IMR-90 (cell line): ENCODE data around the gene TRIAP1. TPM values are rescaled to one million over a fixed set of nuclear protein-coding genes. Genes with fewer than 3 reads are reported as not detected.

Experiments
- ATAC-seq: fragments of 200-7000 bp; cut with Tn5 transposase; 2 replicates; pipeline ENCODE4 v1.9.1; 2020; ENCODE audit warnings: low read depth, mild to moderate bottlenecking, moderate library complexity
- Bru-seq: library from RNA; stranded (reverse); fragments of 400-500 nt; gene quantifications from one replicate; lab custom pipeline; 2021; lab: Mats Ljungman, UMichigan
- BruChase-seq, 2 experiments: library from RNA; stranded (reverse); fragments of 400-500 nt; gene quantifications; one replicate each; lab custom pipeline; 2021; lab: Mats Ljungman, UMichigan
- BruUV-seq: library from RNA; stranded (reverse); fragments of 400-500 nt; replicated peaks from 2 replicates; lab custom pipeline; 2021; lab: Mats Ljungman, UMichigan
- CTCF ChIA-PET: fragments of 300-600 bp; formaldehyde crosslinking; extraction: SDS; loops from one replicate; lab custom pipeline; 2021; ENCODE audit warnings: antibody characterized with exemption; lab: Yijun Ruan, JAX
- POLR2A ChIA-PET: fragments of 300-600 bp; sonication (Branson Sonifier 250); formaldehyde crosslinking; loops from one replicate; lab custom pipeline; 2022; ENCODE audit warnings: antibody characterized with exemption; ENCODE audit not compliant: unreplicated experiment; lab: Charles Lee
- DNase-seq: peaks from one replicate; pipeline ENCODE4 v3.0.0; 2013
- H2AFZ ChIP-seq: replicated peaks from 2 replicates; pipeline ENCODE3; 2013; ENCODE audit warnings: low read length, mild to moderate bottlenecking; ENCODE audit not compliant: poor library complexity
- H2AK5ac ChIP-seq: 2 replicates; pipeline ENCODE4 v1.6.1; 2013; ENCODE audit warnings: low read depth, low read length, inconsistent platforms
- H2AK9ac ChIP-seq: replicated peaks from 2 replicates; pipeline ENCODE3; 2013; ENCODE audit warnings: mild to moderate bottlenecking, low read depth, low read length, moderate library complexity; ENCODE audit not compliant: poor library complexity
- H2BK120ac ChIP-seq: 2 replicates; pipeline ENCODE4 v1.6.1; 2013; ENCODE audit warnings: low read depth, low read length, inconsistent platforms
- H2BK15ac ChIP-seq: 3 replicates; pipeline ENCODE4 v1.6.1; 2013; ENCODE audit warnings: low read depth, low read length, inconsistent platforms
- H2BK20ac ChIP-seq: 2 replicates; pipeline ENCODE4 v1.6.1; 2013; ENCODE audit warnings: low read depth, mild to moderate bottlenecking, inconsistent platforms, low read length, moderate library complexity
- H2BK5ac ChIP-seq: 2 replicates; pipeline ENCODE4 v1.6.1; 2013; ENCODE audit warnings: mild to moderate bottlenecking, low read depth, low read length, inconsistent platforms; ENCODE audit not compliant: poor library complexity, severe bottlenecking
- H3K14ac ChIP-seq: replicated peaks from 2 replicates; pipeline ENCODE4 v1.6.1; 2013; ENCODE audit warnings: low read depth, low read length, inconsistent platforms
- H3K18ac ChIP-seq: 2 replicates; pipeline ENCODE4 v1.6.1; 2013; ENCODE audit warnings: low read depth, low read length, control low read depth
- H3K23ac ChIP-seq: 2 replicates; pipeline ENCODE4 v1.6.1; 2013; ENCODE audit warnings: low read depth, low read length, inconsistent platforms
- H3K27ac ChIP-seq: 2 replicates; pipeline ENCODE4 v1.5.1; 2013; ENCODE audit warnings: mild to moderate bottlenecking, control low read depth, low read length; ENCODE audit not compliant: insufficient read depth
- H3K27me3 ChIP-seq: 2 replicates; pipeline ENCODE4 v1.6.1; 2013; ENCODE audit warnings: low read length; ENCODE audit not compliant: control insufficient read depth, insufficient read depth
- H3K36me3 ChIP-seq: 2 replicates; pipeline ENCODE4 v1.6.1; 2013; ENCODE audit warnings: low read length, mixed read lengths; ENCODE audit not compliant: control insufficient read depth, insufficient read depth
- H3K4ac ChIP-seq: 2 replicates; pipeline ENCODE4 v1.6.1; 2013; ENCODE audit warnings: low read depth, low read length, inconsistent platforms
- H3K4me1 ChIP-seq: 2 replicates; pipeline ENCODE4 v1.6.1; 2013; ENCODE audit warnings: low read length, mixed read lengths; ENCODE audit not compliant: control insufficient read depth, insufficient read depth
- H3K4me2 ChIP-seq: 2 replicates; pipeline ENCODE4 v1.6.1; 2013; ENCODE audit warnings: low read depth, mild to moderate bottlenecking, control low read depth, low read length, moderate library complexity
- H3K4me3 ChIP-seq: 2 replicates; pipeline ENCODE4 v1.5.1; 2013; ENCODE audit warnings: low read depth, mild to moderate bottlenecking, control low read depth, low read length, moderate library complexity; ENCODE audit not compliant: insufficient read depth
- H3K56ac ChIP-seq: 2 replicates; pipeline ENCODE4 v1.6.1; 2013; ENCODE audit warnings: low read length, inconsistent platforms; ENCODE audit not compliant: insufficient read depth; ENCODE audit errors: extremely low read depth
- H3K79me1 ChIP-seq, 2 experiments: 2 replicates each; pipeline ENCODE4 v1.6.1; 2013; ENCODE audit warnings: low read length in 2 of 2, inconsistent platforms in 1 of 2, low read depth in 1 of 2
- H3K9ac ChIP-seq: 2 replicates; pipeline ENCODE4 v1.6.1; 2013; ENCODE audit warnings: low read depth, low read length, control low read depth
- H3K9me1 ChIP-seq: 2 replicates; pipeline ENCODE4 v1.6.1; 2013; ENCODE audit warnings: low read length, inconsistent platforms; ENCODE audit not compliant: insufficient read depth
- H3K9me3 ChIP-seq: 2 replicates; pipeline ENCODE4 v1.6.1; 2013; ENCODE audit warnings: low read length; ENCODE audit not compliant: control insufficient read depth, insufficient read depth
- H4K20me1 ChIP-seq: 2 replicates; pipeline ENCODE4 v1.6.1; 2013; ENCODE audit warnings: low read length, inconsistent platforms; ENCODE audit not compliant: insufficient read depth
- H4K5ac ChIP-seq: 2 replicates; pipeline ENCODE4 v1.6.1; 2013; ENCODE audit warnings: mild to moderate bottlenecking, low read depth, low read length, control low read depth
- H4K8ac ChIP-seq, 2 experiments: 2 replicates each; pipeline ENCODE4 v1.6.1; 2013; ENCODE audit warnings: low read depth in 2 of 2, low read length in 2 of 2, control low read depth in 1 of 2, inconsistent platforms in 1 of 2
- H4K91ac ChIP-seq: 2 replicates; pipeline ENCODE4 v1.6.1; 2013; ENCODE audit warnings: low read depth, low read length, inconsistent platforms; ENCODE audit not compliant: insufficient read depth
- CEBPB ChIP-seq: IDR thresholded peaks from 2 replicates; pipeline ENCODE4 v1.6.1; 2012; ENCODE audit warnings: low read depth, low read length, improper control_type of control experiment
- CHD1 ChIP-seq: IDR thresholded peaks from 2 replicates; pipeline ENCODE4 v1.6.1; 2012; ENCODE audit warnings: low read depth, low read length, improper control_type of control experiment
- CTCF ChIP-seq: conservative IDR thresholded peaks from 2 replicates; pipeline ENCODE4 v1.5.1; 2012; ENCODE audit warnings: mild to moderate bottlenecking, low read depth, low read length, improper control_type of control experiment
- ELK1 ChIP-seq: fragments of 150-350 bp; IDR thresholded peaks from 2 replicates; pipeline ENCODE4 v1.6.1; 2016; ENCODE audit warnings: low read depth, mild to moderate bottlenecking, low read length, moderate library complexity, borderline replicate concordance
- FOS ChIP-seq: fragments of 150-350 bp; IDR thresholded peaks from 2 replicates; pipeline ENCODE4 v1.6.1; 2016; ENCODE audit warnings: low read depth, low read length
- MAZ ChIP-seq: IDR thresholded peaks from 2 replicates; pipeline ENCODE4 v1.6.1; 2012; ENCODE audit warnings: low read depth, mild to moderate bottlenecking, low read length, improper control_type of control experiment, moderate library complexity, borderline replicate concordance
- RAD21 ChIP-seq: IDR thresholded peaks from 2 replicates; pipeline ENCODE4 v1.6.1; 2012; ENCODE audit warnings: low read length, improper control_type of control experiment
- SMC3 ChIP-seq: fragments of 150-350 bp; IDR thresholded peaks from 2 replicates; pipeline ENCODE4 v1.6.1; 2016; ENCODE audit warnings: low read depth, mild to moderate bottlenecking, antibody characterized with exemption, low read length, moderate library complexity
- WGBS, 2 experiments: methylation state at CpG; one replicate each; pipeline versions ENCODE4 v1.1.5 to v1.1.7; 2013; ENCODE audit warnings: missing lambda C conversion rate in 2 of 2; ENCODE audit not compliant: insufficient read length in 1 of 2; ENCODE audit errors: extremely low coverage in 2 of 2; 5-methylcytosine and 5-hydroxymethylcytosine counted together
- dilution Hi-C: fragments of 300-500 bp; cut with HindIII; formaldehyde crosslinking; loops from one replicate; pipeline ENCODE4 v1.14.3; 2018; ENCODE audit warnings: low sequenced_read_pairs; ENCODE audit not compliant: unreplicated experiment
- in situ Hi-C: fragments of 300-500 bp; cut with MboI; formaldehyde crosslinking; loops from 3 replicates; pipeline ENCODE4 v1.14.3; 2019; ENCODE audit warnings: low sequenced_read_pairs, inconsistent platforms, mixed read lengths
- intact Hi-C: fragments of 100-400 bp; cut with micrococcal nuclease; formaldehyde crosslinking; loops from 2 replicates; pipeline ENCODE4 v1.10.0; 2022
- long read RNA-seq: library from polyadenylated mRNA; unstranded; transcript quantifications from one replicate; pipeline ENCODE4 v2.0.0, GENCODE V29; 2021; ENCODE audit not compliant: unreplicated experiment
- polyA plus RNA-seq, 3 experiments: library from polyadenylated mRNA; depleted of rRNA; stranded (reverse); fragments of >200 nt; gene quantifications; 2 replicates each; pipeline ENCODE4 v1.2.3, GENCODE V29; 2012; ENCODE audit warnings: low replicate concordance in 1 of 3
- total RNA-seq: library from RNA; depleted of rRNA; stranded (reverse); fragments of >200 nt; gene quantifications from 2 replicates; pipeline ENCODE4 v1.2.3, GENCODE V29; 2012; rRNA removed
- TF ChIP-seq, protein P1 (sequence below): fragments of 150-350 bp; IDR thresholded peaks from 2 replicates; pipeline ENCODE4 v1.6.1; 2017; ENCODE audit warnings: mild to moderate bottlenecking, antibody characterized with exemption, low read length, low read depth

TRIAP1 gene
- 19.2 and 45.5 TPM in 2 replicates for total RNA-seq
- polyA plus RNA-seq (2012; rRNA removed) = 23.2 and 32.3 TPM in 2 replicates
- 5.8 and 6.9 TPM in 2 replicates for polyA plus RNA-seq (2012; cell fraction: cytosol; rRNA removed)
- polyA plus RNA-seq (2012; cell fraction: nucleus; rRNA removed; ENCODE audit: low replicate concordance) = 1.6 and 10.6 TPM in 2 replicates
- percentile 67 among the genes with signal in this experiment for Bru-seq, nascent RNA
- BruChase-seq, experiment 1, labeled RNA remaining after a 6-hour chase = percentile 67 among the genes with signal in this experiment
- BruChase-seq, experiment 2, labeled RNA remaining after a 2-hour chase = percentile 81 among the genes with signal in this experiment
- long read RNA-seq, transcript TRIAP1-202 (2 exons, 1,182 nt) = major isoform, 21 of 28 reads
- long read RNA-seq, partial matches to known transcripts = 0 of 28 reads
- long read RNA-seq, other reads (novel, unspliced or antisense) = 7 of 28 reads

DNA sequence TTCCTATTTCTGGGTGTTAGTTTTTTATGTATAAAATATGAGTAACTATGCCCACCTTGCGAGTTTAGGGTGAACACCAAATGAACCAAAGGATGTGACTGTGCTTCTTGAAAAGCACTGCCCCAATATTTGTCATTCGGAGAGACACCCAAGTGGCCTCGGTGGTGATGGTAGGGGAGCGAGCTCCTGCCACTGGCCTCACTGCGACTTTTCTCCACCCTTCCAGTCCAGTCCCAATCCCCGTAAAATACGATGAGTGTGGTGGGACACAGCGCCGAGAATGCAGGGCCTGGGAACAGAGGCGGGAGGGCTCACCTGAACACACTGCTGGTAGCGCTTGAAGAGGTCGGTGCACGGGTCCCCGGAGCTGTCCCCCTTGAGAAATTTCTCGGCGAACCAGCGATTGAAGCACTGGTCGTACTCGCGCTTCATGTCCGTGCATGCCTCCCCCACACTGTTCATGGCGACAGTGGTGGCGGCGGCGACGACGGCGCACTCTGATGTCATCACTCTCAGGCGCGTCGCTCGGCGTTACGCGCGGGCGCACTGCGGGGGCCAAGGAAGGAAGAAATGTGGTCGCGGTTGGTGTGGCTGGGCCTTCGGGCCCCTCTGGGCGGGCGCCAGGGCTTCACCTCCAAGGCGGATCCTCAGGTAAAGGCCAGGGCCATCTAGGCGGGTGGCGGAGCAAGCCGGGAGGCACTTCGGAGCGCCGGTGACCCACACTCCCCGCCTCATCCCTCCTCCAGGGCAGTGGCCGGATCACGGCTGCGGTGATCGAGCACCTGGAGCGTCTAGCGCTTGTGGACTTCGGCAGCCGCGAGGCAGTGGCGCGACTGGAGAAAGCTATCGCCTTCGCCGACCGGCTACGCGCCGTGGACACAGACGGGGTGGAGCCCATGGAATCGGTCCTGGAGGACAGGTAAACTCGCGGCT is at the start of gene TRIAP1, which contains the start of gene GATC:
TRIAP1 (minus strand) TSS at position 474 of the 933 bp plus-strand sequence; CDS start at position 462, 12 bp downstream.
GATC (plus strand) TSS at position 534 of the 933 bp plus-strand sequence; CDS start at position 571, 37 bp downstream.
- peak within 1 kb of the TSS; percentile 96 for H3K23ac ChIP-seq
- 1% methylated on average over 38 of the region's 73 CpGs; no CpG with 5 or more reads in 1 of the 2 experiments for WGBS, 2 experiments
- H4K5ac ChIP-seq = peak within 1 kb of the TSS; percentile 98
- peak within 1 kb of the TSS; percentile 81 for H4K91ac ChIP-seq
- H2BK20ac ChIP-seq = no peak within 1 kb of the TSS
- H3K4ac ChIP-seq = peak within 1 kb of the TSS; percentile 93
- H3K27ac ChIP-seq = peak within 1 kb of the TSS; percentile 89
- intact Hi-C loops (no loop called here), in situ Hi-C loops (loop anchor here (25.0 kb wide), 1 partner anchor 109 kb away; the partner anchor contains the start of gene PLA2G1B), dilution Hi-C loops (no loop called here)
- H2AK9ac ChIP-seq = peak within 1 kb of the TSS; percentile 98
- H4K8ac ChIP-seq = peak within 1 kb of the TSS; percentile 88 to 98
- H3K56ac ChIP-seq = peak within 1 kb of the TSS; percentile 90
- peak within 1 kb of the TSS; percentile 99 for H2AK5ac ChIP-seq
- ChIA-PET CTCF (no interaction called here), POLR2A (interaction anchor here (0.5 to 0.6 kb wide), 2 partner anchors 86 to 242 kb away, joined by 3 to 4 read pairs; no protein-coding TSS in a partner anchor)
- BruUV-seq = no TSS peak
- peak; percentile 66 for DNase-seq
- H3K36me3 ChIP-seq = peaks cover 10% of the 10 kb centered on the region
- H2BK15ac ChIP-seq = no peak within 1 kb of the TSS
- H3K27me3 ChIP-seq = no peaks in the 10 kb centered on the region
- H3K9me1 ChIP-seq = no peaks in the 10 kb centered on the region
- H2BK120ac ChIP-seq = no peak within 1 kb of the TSS; the same call in 1 of the 2 replicates
- peak within 1 kb of the TSS; percentile 97 for H2AFZ ChIP-seq
- peaks cover 4% of the 10 kb centered on the region; the same call in 1 of the 2 replicates for H4K20me1 ChIP-seq
- H3K9me3 ChIP-seq = no peaks in the 10 kb centered on the region
- peak within 1 kb of the TSS; percentile 95 for H3K4me2 ChIP-seq
- peak within 1 kb of the TSS; percentile 99 for H3K4me3 ChIP-seq
- peak within 1 kb of the TSS; percentile 48 for H3K18ac ChIP-seq
- H3K79me1 ChIP-seq = peaks cover 21 to 46% of the 10 kb centered on the region in 2 experiments
- H3K4me1 ChIP-seq = peaks cover 5% of the 10 kb centered on the region
- peak within 1 kb of the TSS; percentile 99 for H3K9ac ChIP-seq
- peak; percentile 96 for ATAC-seq
- peak within 1 kb of the TSS; percentile 91 for H2BK5ac ChIP-seq
- H3K14ac ChIP-seq = peak within 1 kb of the TSS; percentile 94
- peak; percentile 28; the same call in 1 of the 2 replicates for TF ChIP-seq CEBPB
- no peak for TF ChIP-seq ELK1
- 0 out of 2 replicates have a peak, but pooled peaks have one; percentile 20 for TF ChIP-seq FOS
- no peak for TF ChIP-seq RAD21
- TF ChIP-seq MAZ = peak; percentile 94; the same call in 1 of the 2 replicates
- TF ChIP-seq CTCF = no peak
- TF ChIP-seq, protein P1, sequence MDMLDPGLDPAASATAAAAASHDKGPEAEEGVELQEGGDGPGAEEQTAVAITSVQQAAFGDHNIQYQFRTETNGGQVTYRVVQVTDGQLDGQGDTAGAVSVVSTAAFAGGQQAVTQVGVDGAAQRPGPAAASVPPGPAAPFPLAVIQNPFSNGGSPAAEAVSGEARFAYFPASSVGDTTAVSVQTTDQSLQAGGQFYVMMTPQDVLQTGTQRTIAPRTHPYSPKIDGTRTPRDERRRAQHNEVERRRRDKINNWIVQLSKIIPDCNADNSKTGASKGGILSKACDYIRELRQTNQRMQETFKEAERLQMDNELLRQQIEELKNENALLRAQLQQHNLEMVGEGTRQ = 0 out of 2 replicates have a peak, but pooled peaks have one; percentile 2
- TF ChIP-seq CHD1 = no peak
- TF ChIP-seq SMC3 = no peak
